Neural progenitor cell (in vitro differentiated cells): ENCODE results near the gene RNLS.

ENCODE experiments used
- CTCF ChIP-seq: fragments of 200-600 bp; sonication (generic); IDR thresholded peaks from 2 replicates; pipeline ENCODE4 v1.5.1; 2017; ENCODE audit warnings: antibody characterized with exemption, mild to moderate bottlenecking
- EZH2 ChIP-seq: fragments of 200-600 bp; sonication (generic); IDR thresholded peaks from 2 replicates; pipeline ENCODE4 v1.6.1; 2017; ENCODE audit warnings: antibody characterized with exemption, mild to moderate bottlenecking, moderate library complexity
- EZH2phosphoT487 ChIP-seq: fragments of 200-600 bp; sonication (generic); IDR thresholded peaks from 2 replicates; pipeline ENCODE4 v1.6.1; 2017; ENCODE audit warnings: antibody characterized with exemption

- no peak for TF ChIP-seq CTCF
- no peak for TF ChIP-seq EZH2
- TF ChIP-seq EZH2phosphoT487 = no peak
Observed at GRCh38 chr10:88409236-88409635, 173.9 kb downstream of the RNLS start.
